Measurements from ENCODE around the gene VWA7. TPM values are rescaled to one million over a fixed set of nuclear protein-coding genes. Genes with fewer than 3 reads are reported as not detected.

The VWA7 gene
- total RNA-seq, 1 donor from 2014 or later, result 0.74 TPM

GRCh38 chr6:31791324-31792089 lies 14.4 kb upstream of the VWA7 start:
- intact Hi-C loops (cut with DNase I), result loop anchor here (10.0 kb wide), 1 partner anchor 57 kb away; the partner anchor contains the start of gene CLIC1
- peaks cover 24% of the 10 kb centered on the region for H3K4me1 ChIP-seq
- no peak for TF ChIP-seq POLR2AphosphoS5 (IDR thresholded peaks at IDR 0.05; ENCODE audit: insufficient read depth in 1 of 2, low read depth in 1 of 2)
- peak in 2 of 3 experiments; percentile 25 to 34 for TF ChIP-seq CTCF (IDR thresholded peaks at IDR 0.05)
- no peak for DNase-seq (ENCODE audit: extremely low spot score in 2 of 2)
- no peak overlapping the region for H3K27ac ChIP-seq
- peaks cover 0 to 13% of the 10 kb centered on the region in 2 donors for H3K36me3 ChIP-seq
- H3K4me3 ChIP-seq, result no peak overlapping the region
- H3K9me3 ChIP-seq, result no peaks in the 10 kb centered on the region
- H3K27me3 ChIP-seq, result no peaks in the 10 kb centered on the region

GRCh38 chr6:31785475-31785874 lies 8.3 kb upstream of the VWA7 start:
- no peak overlapping the region for H3K4me3 ChIP-seq
- H3K27me3 ChIP-seq, result no peaks in the 10 kb centered on the region
- H3K4me1 ChIP-seq, result no peaks in the 10 kb centered on the region
- no peak for DNase-seq (ENCODE audit: extremely low spot score in 2 of 2)
- H3K9me3 ChIP-seq, result no peaks in the 10 kb centered on the region
- no peak overlapping the region for H3K27ac ChIP-seq
- TF ChIP-seq CTCF (IDR thresholded peaks at IDR 0.05) (no peak), POLR2AphosphoS5 (IDR thresholded peaks at IDR 0.05; ENCODE audit: insufficient read depth in 1 of 2, low read depth in 1 of 2) (no peak), POLR2A (IDR thresholded peaks at IDR 0.05) (no peak)
- H3K36me3 ChIP-seq, result peaks cover 0 to 42% of the 10 kb centered on the region in 2 donors
- intact Hi-C loops (cut with DNase I), result no loop called here

DNA sequence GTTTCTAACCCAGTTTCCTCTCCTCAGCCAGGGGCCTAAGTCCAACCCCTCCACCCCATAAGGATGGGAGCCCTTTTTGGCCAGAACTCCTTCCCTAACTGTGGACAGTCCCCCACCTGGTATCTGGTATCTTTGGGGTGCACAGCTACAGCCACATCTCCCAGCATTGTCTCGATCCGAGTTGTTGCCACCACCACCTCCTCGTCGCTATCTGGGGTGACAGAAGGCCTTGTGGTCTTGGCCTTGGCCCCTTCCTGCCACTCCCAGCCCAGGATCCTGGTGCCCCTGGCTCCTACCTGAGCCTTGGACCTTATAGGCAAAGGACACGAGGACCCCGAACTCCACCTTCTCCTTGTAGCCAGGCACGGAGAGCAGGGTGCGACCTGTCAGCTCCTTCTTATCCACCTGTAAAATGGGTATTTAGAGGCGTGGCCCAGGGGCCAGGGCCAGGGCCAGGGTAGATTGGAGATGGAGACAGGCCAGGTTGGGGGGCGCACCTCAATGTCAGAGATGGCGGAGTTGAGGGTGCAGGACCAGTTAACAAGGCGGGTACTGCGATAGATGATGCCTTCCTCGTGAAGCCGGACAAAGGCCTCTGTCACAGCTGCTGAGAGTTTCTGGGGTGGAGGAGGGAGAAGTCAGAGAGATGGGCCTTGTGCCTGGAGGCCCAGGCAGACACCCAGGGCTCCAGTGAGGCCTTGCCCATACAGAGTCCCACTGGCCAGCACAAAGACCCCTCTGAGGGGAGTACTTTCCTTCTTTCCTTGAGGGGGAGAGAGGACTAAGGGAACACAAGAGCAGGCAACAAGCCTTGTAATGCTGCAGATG lies 7.2 kb upstream of the VWA7 start:
- H3K4me1 ChIP-seq, result no peaks in the 10 kb centered on the region
- intact Hi-C loops (cut with DNase I), result no loop called here
- TF ChIP-seq CTCF (IDR thresholded peaks at IDR 0.05) (no peak), POLR2AphosphoS5 (IDR thresholded peaks at IDR 0.05; ENCODE audit: insufficient read depth in 1 of 2, low read depth in 1 of 2) (no peak), POLR2A (IDR thresholded peaks at IDR 0.05) (no peak)
- H3K36me3 ChIP-seq, result peaks cover 0 to 54% of the 10 kb centered on the region in 2 donors
- no peaks in the 10 kb centered on the region for H3K9me3 ChIP-seq
- H3K27ac ChIP-seq, result no peak overlapping the region
- no peaks in the 10 kb centered on the region for H3K27me3 ChIP-seq
- DNase-seq (ENCODE audit: extremely low spot score in 2 of 2), result no peak
- H3K4me3 ChIP-seq, result no peak overlapping the region

GRCh38 chr6:31782126-31782855 lies 5.2 kb upstream of the VWA7 start:
- H3K27ac ChIP-seq, result no peak overlapping the region
- peaks cover 2% of the 10 kb centered on the region for H3K4me1 ChIP-seq
- H3K36me3 ChIP-seq, result peaks cover 0 to 60% of the 10 kb centered on the region in 2 donors
- no peak for DNase-seq (ENCODE audit: extremely low spot score in 2 of 2)
- intact Hi-C loops (cut with DNase I), result no loop called here
- H3K4me3 ChIP-seq, result no peak overlapping the region
- TF ChIP-seq POLR2AphosphoS5 (IDR thresholded peaks at IDR 0.05; ENCODE audit: insufficient read depth in 1 of 2, low read depth in 1 of 2), result no peak
- TF ChIP-seq CTCF (IDR thresholded peaks at IDR 0.05), result no peak
- no peak for TF ChIP-seq POLR2A (IDR thresholded peaks at IDR 0.05)
- H3K27me3 ChIP-seq, result no peaks in the 10 kb centered on the region
- H3K9me3 ChIP-seq, result no peaks in the 10 kb centered on the region
